OCI-LY3 (cell line): ENCODE results near the gene CXCL1.

ENCODE experiments used
- EZH2phosphoT487 ChIP-seq: fragments of 200-600 bp; shearing (Covaris generic); IDR thresholded peaks from 2 replicates; pipeline ENCODE4 v1.6.1; 2018; ENCODE audit warnings: antibody characterized with exemption, mixed run types, low read depth
- TF ChIP-seq, protein P1 (sequence below): fragments of 200-600, 300-600 bp; sonication (generic); IDR thresholded peaks from 2 replicates; pipeline ENCODE4 v1.5.1; 2014; ENCODE audit warnings: antibody characterized with exemption, low read length, low read depth

DNA sequence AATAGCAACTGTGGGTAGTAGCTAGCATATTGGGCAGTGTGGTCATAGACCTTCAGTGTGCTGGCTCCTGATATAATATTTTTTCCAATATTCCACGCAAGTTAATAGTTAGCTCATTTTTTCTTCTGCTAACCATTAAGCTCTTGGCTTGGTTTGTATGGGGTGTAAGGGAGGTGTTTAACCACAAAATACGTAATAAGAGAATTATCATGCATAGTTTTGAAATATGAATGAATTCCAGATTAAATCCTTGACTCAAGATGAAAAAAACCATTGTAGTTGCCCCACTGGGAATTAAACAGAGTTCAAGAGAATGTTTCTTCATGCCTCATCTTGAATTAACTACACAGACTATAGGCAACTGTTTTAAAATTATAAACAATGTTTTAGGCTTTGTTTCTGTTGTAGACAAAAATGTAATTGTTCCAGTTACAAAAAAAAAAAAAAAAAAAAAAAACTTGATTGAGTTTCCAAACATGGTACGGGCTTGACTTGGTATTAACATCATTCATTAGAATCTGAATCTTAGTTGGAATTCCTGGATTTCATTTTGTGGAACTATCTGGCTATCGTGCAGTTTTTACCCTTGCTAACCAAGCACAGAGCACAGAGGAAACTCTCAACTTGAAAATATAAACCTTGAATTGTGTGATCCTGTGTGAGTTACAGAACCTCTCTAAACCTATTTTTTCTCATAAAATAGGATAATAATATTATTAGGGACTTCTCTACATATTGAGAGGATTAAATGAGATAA is 28.4 kb downstream of the CXCL1 start:
- no peak for TF ChIP-seq EZH2phosphoT487
- TF ChIP-seq, protein P1, sequence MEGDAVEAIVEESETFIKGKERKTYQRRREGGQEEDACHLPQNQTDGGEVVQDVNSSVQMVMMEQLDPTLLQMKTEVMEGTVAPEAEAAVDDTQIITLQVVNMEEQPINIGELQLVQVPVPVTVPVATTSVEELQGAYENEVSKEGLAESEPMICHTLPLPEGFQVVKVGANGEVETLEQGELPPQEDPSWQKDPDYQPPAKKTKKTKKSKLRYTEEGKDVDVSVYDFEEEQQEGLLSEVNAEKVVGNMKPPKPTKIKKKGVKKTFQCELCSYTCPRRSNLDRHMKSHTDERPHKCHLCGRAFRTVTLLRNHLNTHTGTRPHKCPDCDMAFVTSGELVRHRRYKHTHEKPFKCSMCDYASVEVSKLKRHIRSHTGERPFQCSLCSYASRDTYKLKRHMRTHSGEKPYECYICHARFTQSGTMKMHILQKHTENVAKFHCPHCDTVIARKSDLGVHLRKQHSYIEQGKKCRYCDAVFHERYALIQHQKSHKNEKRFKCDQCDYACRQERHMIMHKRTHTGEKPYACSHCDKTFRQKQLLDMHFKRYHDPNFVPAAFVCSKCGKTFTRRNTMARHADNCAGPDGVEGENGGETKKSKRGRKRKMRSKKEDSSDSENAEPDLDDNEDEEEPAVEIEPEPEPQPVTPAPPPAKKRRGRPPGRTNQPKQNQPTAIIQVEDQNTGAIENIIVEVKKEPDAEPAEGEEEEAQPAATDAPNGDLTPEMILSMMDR = no peak
